GM18519 (cell line): ENCODE data around the gene CDH23.

ENCODE experiments used
- ATAC-seq: cut with Tn5 transposase; IDR thresholded peaks from one replicate; pipeline ENCODE4 v1.9.1; 2021; ENCODE audit warnings: mild to moderate bottlenecking, moderate library complexity; ENCODE audit not compliant: unreplicated experiment, low FRiP score

The CDH23 gene

DNA sequence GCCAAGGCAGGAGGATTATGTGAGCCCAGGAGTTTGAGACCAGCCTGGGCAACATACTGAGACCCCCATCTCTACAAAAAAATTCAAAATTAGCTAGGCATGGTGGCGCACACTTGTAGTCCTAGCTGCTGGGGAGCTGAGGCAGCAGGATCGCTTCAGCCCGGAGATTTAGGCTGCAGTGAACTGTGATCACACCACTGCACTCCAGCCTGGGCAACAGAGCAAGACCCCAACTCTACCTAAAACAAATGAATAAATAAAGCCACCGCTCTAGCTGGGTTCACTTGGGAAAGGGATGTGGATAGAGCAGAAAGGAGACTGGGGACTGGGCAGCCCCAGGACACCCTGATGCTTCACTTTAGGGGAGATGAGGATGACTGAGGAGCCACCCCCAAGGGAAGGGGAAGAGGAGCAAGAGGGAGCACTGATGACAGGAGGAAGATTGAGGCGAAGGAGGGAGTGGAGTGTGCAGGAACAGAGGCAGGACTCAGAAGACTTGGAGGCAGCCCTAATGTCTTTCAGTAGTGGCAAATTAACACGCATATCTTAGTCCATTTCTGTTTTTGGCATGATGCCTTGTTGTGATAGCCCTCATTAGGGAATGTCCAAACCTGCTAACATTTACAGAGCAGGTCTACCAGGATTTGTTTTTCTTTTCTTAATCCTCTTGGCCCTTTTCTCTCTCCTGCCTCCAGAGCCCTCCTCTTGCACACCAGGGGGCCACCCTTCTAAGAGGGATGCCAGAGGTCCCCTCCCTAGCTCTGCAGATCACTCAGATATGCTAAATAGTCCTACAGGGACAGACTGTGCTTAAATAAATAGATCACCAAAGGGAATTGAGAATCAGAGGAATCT lies 234.5 kb downstream of the CDH23 start:
- ATAC-seq = no peak

DNA sequence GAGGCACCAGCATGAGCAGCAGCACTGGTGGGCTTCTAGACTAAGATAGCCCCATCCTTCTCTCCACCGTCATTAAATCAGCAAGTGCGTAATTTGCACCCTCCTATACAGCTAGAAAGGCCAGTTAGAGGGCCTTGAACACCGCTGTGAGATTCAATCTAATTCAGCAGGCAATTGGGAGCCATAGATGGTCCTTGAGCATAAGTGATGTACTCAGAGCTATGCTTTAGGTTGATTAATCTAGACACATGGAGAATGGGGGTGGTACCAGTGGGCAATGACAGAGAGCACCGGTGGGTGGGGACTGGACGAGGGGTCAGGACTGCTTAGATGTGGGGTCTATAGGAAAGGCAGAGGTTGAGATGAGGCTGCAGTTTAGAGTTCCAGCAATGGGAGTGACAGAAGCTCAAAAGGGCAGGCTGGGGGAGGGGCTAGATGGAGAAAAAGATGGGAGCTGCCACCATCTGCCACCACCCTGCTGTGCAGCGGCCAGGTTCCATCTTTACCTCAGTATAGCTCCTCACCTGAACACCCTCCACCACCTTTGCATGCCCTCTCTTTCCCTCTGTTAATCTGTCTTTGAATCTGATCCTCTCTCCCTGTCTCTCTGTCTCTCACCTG lies 235.6 kb downstream of the CDH23 start:
- no peak for ATAC-seq

GRCh38 chr10:71632896-71633600 lies 236.3 kb downstream of the CDH23 start:
- no peak for ATAC-seq

GRCh38 chr10:71633920-71634319 lies 237.2 kb downstream of the CDH23 start:
- ATAC-seq = no peak

DNA sequence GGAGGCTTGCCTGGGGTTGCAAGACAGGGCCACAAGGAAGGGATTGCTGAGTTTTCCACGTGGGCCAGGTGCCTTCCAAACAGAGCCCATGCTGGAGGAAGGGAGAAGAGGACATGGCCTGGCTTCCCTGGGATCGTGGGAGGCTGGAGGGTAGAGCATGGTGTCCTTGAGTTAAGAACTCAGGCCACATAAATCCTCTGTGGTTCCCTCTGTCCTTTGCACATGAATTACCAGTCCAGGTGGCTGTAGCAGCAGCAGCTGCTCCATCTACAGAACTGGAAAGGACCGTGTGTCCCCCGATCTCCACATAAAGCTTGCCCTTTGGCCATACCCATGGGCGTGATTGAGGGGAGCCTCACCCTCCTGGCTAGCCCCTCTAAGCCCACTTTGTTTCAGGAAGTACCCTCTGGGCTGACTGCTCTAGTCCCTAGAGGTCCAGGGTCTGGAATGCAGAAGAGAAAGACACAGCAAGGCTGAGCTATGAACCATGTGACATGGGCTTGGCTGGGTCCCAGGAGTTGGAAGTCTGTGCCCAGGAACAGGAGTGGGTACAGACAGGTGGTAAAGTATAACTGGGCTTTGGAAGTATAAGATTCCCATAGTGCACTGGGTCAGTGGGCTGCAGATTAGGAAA lies 237.9 kb downstream of the CDH23 start:
- ATAC-seq = no peak

GRCh38 chr10:71635251-71635866 lies 238.6 kb downstream of the CDH23 start:
- ATAC-seq = no peak

DNA sequence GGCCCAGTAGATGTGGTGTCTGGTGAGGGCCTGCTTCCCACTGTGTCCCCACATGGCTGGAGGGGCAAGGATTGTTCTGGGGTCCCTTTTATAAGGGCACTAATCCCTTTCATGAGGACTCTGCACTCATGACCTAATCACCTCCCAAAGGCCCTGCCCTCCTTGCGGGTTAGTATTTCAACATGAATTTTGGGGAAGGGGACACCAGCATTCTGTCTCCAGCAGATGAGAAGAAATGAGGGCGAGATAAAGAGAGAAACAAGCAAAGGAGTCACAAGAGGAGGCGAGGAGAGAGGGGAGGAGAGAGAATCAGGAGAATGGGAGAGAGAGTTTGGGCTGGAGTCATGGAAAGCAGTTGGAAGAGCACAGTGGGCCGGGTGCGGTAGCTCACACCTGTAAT lies 239.1 kb downstream of the CDH23 start:
- no peak for ATAC-seq

DNA sequence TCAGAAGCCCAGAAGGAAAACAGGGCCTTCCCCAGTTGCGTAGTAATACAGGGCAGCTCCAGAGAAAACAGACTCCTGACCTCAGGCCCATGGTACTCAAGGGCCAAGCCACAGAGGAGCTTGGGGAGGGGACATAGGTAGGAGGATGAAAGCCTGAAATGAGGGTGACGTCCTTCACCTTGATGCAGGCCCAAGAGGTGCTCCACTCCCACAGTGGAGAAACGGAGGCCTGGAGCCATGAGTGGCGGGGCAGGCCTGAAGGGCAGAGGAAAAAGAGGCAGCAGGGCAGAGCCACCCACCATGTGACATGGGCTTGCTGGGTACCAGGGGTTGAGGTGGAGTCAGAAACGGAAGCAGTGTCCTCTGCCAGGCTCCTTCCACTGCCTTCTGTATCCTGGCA lies 239.9 kb downstream of the CDH23 start:
- ATAC-seq = no peak

DNA sequence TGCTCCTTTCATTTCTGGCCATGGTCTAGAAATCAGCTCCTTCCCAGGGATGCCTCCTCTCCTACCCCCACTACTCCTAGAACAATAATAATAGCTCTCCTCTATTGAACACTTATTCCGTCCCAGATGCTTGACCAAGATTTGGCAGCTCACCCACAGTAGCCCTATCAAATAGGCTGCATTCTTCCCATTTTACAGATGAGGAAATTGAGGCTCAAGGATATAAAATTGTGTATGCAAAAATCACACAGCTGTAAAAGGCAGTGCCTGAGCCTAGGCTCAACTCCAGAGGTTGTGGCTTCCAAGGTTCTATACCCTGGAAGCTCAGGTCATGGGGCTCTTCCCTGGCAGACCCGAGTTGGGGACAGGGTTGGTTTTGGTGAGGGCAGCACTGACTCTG lies 240.6 kb downstream of the CDH23 start:
- no peak for ATAC-seq

GRCh38 chr10:71638064-71638821 lies 241.5 kb downstream of the CDH23 start:
- ATAC-seq = no peak

DNA sequence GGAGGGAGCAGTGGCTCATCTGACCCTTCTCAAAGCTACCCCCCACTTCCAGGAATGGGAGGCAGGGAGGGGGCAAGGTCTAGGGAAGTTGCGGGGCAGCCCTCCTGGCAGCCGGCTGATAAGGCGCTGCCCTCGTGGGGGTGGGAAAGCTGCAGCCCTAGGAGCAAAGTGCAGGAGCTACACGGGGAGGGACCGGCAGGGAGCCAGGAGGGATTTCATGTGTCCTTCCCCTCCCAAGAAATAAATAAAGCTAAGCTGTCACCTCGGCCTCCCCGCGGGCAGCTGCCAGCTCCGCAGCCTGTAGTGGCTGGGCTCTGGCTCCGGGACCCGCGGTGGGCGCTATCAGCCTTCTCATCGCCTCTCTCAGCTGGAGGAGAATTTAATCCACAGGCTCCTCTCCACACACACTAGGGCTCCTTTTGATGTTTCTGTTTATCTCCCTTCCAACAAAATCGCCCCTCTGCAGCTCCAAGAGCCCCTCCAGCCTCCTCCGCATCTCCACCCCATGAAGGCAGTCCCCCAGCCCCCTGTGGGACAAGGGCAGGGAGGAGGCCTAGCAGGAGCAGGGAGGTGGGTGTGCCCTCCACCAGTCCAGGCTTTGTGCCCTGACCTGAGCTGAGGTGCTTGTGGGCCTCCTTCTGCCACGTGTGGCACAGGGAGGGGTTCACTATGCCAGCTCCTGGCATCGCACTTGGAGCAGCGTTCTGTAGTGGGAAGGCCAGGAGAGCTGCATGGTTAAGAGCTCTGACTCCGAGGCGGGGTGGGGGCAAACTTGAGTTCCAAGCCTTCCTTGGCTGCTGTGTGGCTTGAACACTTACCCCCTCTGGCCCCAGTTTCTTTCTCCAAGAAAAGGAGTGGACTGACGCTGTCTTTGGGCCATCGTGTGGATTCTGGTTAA lies 242.4 kb downstream of the CDH23 start:
- ATAC-seq = no peak

DNA sequence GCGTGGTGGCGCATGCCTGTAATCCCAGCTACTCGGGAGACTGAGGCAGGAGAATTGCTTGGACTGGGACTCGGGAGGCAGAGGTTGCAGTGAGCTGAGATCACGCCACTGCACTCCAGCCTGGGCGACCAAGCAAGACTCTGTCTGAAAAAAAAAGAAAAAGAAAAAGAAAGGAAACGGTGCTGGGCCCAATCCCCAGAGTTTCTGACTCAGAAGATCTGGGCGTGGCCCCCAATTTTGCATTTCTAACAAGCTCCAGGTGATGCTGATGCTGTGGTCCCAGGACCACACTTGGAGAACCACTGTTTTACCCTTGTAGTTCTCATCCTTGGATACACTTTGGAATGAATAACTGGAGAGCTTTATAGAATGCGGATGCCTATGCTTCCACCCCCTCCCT lies 243.9 kb downstream of the CDH23 start:
- ATAC-seq = no peak

DNA sequence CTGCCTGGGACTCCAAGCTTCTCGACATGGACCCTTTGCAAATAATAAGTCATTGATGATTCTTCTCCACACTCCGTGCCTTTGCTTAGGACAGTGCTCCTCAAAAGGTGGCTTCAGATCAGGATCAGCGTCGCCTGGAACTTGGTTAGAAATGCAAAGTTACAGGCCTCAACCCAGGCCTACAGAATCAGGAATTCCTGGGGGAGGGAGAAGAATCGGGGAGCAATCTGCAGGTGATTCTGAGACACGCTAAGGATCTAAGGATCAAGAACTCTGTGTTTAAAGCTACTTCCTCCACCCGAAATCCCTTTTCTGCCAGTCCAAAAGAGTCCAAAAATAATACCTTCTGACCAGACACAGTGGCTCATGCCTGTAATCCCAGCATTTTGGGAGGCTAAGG lies 244.7 kb downstream of the CDH23 start:
- no peak for ATAC-seq

GRCh38 chr10:71641986-71642385 lies 245.3 kb downstream of the CDH23 start:
- ATAC-seq = no peak

- ATAC-seq = no peak
Observed at GRCh38 chr10:71643904-71644303, 247.2 kb downstream of the CDH23 start.

DNA sequence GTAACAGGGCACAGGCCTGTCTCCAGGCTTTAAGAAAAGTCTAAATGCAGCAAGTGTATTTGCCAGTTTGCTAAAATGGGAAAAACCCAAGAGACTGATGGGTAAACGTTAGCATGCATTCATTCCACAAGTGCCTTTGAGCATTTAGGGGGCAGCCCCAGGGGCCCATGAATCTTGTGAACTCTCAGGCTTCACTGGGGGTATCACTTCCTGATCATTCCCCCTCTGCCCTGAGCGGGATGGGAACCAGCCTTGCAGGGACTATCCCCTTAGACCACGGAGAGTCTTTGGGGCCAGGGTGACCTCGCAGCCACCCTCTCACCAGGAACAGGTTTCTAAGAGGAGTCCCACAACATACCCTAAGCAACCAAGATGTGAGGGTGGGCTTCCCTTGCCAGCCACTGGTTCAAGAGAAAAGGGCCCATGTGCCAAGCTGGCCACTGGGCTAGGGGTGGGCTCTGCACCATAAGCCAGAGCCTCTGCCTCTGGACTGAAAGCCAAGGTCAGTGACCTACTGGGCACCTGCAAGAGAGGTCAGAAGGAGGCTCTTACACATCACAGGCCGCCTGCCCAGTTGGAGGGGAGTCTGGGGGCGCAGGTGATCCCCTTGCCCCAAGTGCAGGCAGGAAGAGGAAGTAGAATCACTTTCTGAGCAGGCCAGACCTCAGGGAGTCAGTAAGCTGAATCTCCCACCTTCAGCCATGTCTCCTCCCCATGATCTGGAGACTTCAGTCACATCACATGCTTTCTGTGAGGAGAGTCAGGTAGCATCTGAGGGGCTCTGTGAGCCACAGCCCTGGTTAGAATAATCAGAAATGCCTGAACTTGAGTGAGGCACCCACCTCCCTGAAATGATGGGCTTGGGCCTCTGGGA lies 247.8 kb downstream of the CDH23 start:
- no peak for ATAC-seq

- no peak for ATAC-seq
Observed at GRCh38 chr10:71645185-71645584, 248.5 kb downstream of the CDH23 start.

DNA sequence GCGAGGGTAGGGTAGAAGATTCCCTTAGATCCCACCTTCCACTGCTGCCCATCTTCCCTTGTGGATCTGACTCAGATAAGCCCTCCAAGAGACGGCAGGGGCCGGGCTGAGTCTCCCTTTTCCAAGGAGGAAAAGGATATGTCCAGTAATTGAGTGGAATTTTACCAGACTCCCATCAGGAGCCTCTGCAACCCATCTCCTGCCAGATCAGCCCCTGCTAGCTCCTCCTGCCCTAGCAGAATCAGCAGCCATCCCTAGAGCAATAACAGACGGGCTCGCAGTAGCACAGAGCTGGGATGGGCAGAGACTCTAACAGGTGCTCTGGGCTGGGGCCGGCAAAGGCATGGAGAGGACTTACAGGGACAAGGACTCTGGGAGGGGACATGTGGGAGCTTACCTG lies 249.3 kb downstream of the CDH23 start:
- ATAC-seq = no peak
